ENCODE results near the gene DLL1.

- TF ChIP-seq CTCF (IDR thresholded peaks at IDR 0.05) = no peak
- no peak for TF ChIP-seq POLR2A (IDR thresholded peaks at IDR 0.05)
Measured at GRCh38 chr6:170293341-170294231, 2.7 kb upstream of the DLL1 start.
